Esophagus squamous epithelium (tissue), 5 donors: Measurements from ENCODE around the gene INSRR. TPM values are rescaled to one million over a fixed set of nuclear protein-coding genes. Genes with fewer than 3 reads are reported as not detected.

ENCODE experiments used
- DNase-seq: peaks from one replicate; lab custom pipeline; 2025; lab: John Stamatoyannopoulos, UW
- H3K27ac ChIP-seq, 4 donors: fragments of 200-600 bp; sonication (generic); one replicate each; pipeline ENCODE4 v1.5.1; 2016 to 2019; ENCODE audit warnings: mild to moderate bottlenecking in 1 of 4
- H3K27me3 ChIP-seq, 4 donors: fragments of 200-600 bp; sonication (generic); 1 replicate in 3 of 4; 2 replicates in 1 of 4; pipeline versions ENCODE4 v1.5.1 to v1.6.0; 2017 to 2021; ENCODE audit warnings: antibody characterized with exemption in 1 of 4
- H3K36me3 ChIP-seq, 3 donors: fragments of 200-600 bp; sonication (generic); one replicate each; pipeline ENCODE4 v1.5.1; 2016 to 2019
- H3K4me1 ChIP-seq, 3 donors: fragments of 200-600 bp; sonication (generic); one replicate each; pipeline ENCODE4 v1.5.1; 2017 to 2019
- H3K4me3 ChIP-seq, 4 donors: fragments of 200-600 bp; sonication (generic); 1 replicate in 3 of 4; 2 replicates in 1 of 4; pipeline ENCODE4 v1.5.1; 2016 to 2019; ENCODE audit warnings: mild to moderate bottlenecking in 2 of 4, moderate library complexity in 1 of 4
- H3K9me3 ChIP-seq, 3 donors: fragments of 200-600 bp; sonication (generic); one replicate each; pipeline ENCODE4 v1.5.1; 2016 to 2019
- CTCF ChIP-seq, 6 experiments: fragments of 450-650 bp in 4 of 6; fragments of 200-600 bp in 2 of 6; sonication (generic) in 2 of 6; IDR thresholded peaks; one replicate each; pipeline ENCODE4 v1.5.1; 2016 to 2019; ENCODE audit warnings: antibody characterized with exemption in 6 of 6, mild to moderate bottlenecking in 4 of 6, moderate library complexity in 4 of 6
- POLR2A ChIP-seq, 4 donors: fragments of 450-650 bp; IDR thresholded peaks; one replicate each; pipeline ENCODE4 v1.6.1; 2017; ENCODE audit warnings: antibody characterized with exemption in 4 of 4, mild to moderate bottlenecking in 4 of 4, moderate library complexity in 3 of 4
- WGBS, 2 donors: methylation state at CpG; one replicate each; pipeline ENCODE4 v1.1.5; 2018; 5-methylcytosine and 5-hydroxymethylcytosine counted together
- intact Hi-C: fragments of 100-400 bp; cut with DNase I; formaldehyde crosslinking; loops from one replicate; pipeline ENCODE4 v1.15.0; 2022
- total RNA-seq, 4 donors: library from RNA; depleted of rRNA; stranded (reverse); fragments of >200 nt; gene quantifications; one replicate each; pipeline ENCODE4 v1.1.0, GENCODE V29; 2016
- donor health status: DM: yes; HTN: yes; CAD: no.

Gene INSRR
- total RNA-seq, 4 donors from 2014 or later, result not detected

DNA sequence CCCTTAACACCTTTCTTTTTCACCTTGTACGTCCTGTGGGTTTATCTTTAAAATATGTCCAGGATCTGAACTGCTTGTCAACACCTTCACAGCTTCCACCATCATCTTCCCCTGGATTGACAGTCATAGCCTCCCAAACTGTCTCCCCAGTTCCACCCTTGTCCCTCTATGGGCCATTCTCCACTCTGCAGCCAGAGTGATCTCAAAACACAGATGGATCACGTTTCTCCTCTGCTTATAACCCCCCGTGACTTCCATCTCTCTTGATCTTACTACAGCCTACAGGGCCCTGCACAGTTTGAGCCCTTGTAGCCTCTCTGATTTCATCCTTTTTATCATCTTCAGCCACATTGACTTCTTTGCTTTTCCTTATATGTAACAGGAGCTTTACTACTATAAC is 4.3 kb downstream of the INSRR start:
- 47 to 64% methylated on average over 3 of the region's 3 CpGs for WGBS, 2 donors
- TF ChIP-seq POLR2A (IDR thresholded peaks at IDR 0.05) (no peak), CTCF (IDR thresholded peaks at IDR 0.05) (no peak)
- no peak overlapping the region for H3K4me3 ChIP-seq
- no peaks in the 10 kb centered on the region for H3K9me3 ChIP-seq
- DNase-seq, result no peak
- no peak overlapping the region for H3K27ac ChIP-seq
- peaks cover 0 to 77% (median 3%) of the 10 kb centered on the region in 4 donors for H3K27me3 ChIP-seq
- intact Hi-C loops, result no loop called here
- H3K4me1 ChIP-seq, result peaks cover 9 to 24% (median 12%) of the 10 kb centered on the region in 3 donors
- no peaks in the 10 kb centered on the region for H3K36me3 ChIP-seq

DNA sequence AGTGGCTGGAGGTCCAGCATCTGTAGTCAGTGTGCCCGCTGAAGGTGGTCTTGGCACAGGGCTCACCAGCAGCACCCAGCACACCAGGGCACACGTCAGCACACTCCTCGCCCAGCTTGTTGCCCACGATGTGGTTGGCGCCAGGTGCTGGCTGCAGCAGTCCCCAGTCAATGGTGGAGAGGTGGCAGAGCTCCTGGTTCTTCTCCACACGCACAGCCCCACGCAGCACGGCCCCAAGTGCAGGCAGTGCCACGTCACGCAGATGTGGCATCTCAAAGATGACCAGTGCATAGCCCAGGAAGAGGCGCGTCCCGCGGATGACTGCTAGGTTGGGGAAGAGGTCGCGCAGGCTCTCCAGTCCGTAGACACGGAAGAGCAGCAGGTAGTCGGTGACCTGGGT is 5.2 kb downstream of the INSRR start:
- DNase-seq, result no peak
- no peak overlapping the region for H3K4me3 ChIP-seq
- TF ChIP-seq CTCF (IDR thresholded peaks at IDR 0.05) (no peak), POLR2A (IDR thresholded peaks at IDR 0.05) (no peak)
- 96 to 97% methylated on average over 5 to 10 of the region's 19 CpGs for WGBS, 2 donors
- no peaks in the 10 kb centered on the region for H3K9me3 ChIP-seq
- peaks cover 0 to 77% (median 4%) of the 10 kb centered on the region in 4 donors for H3K27me3 ChIP-seq
- peaks cover under 1 to 20% (median 3%) of the 10 kb centered on the region in 3 donors for H3K4me1 ChIP-seq
- intact Hi-C loops, result no loop called here
- no peak overlapping the region for H3K27ac ChIP-seq
- H3K36me3 ChIP-seq, result no peaks in the 10 kb centered on the region

DNA sequence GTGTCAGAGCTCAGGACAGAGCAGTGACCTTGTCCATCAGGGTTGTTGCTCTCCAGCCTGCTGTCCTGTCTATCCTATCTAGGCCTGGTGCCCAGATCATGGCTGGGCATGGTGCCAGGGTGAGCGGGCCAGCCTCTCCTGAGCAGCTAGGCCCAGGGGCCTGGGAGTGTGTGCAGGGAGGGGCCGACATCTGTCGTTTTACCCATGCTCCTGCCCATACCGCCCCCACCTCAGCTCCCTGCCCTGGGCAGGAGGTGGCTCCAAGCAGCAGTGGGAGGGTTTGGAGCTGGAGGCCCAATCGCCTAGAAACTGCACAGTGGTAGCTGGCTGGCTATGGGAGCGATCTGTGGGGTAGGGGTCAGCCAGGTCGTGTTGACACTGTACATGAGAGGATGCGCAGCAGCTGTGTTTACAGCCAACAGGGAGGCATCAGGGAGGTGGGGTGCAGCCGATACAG is 6.5 kb downstream of the INSRR start:
- H3K27me3 ChIP-seq, result peaks cover 0 to 77% (median 3%) of the 10 kb centered on the region in 4 donors
- H3K27ac ChIP-seq, result no peak overlapping the region
- H3K36me3 ChIP-seq, result no peaks in the 10 kb centered on the region
- H3K9me3 ChIP-seq, result no peaks in the 10 kb centered on the region
- intact Hi-C loops, result no loop called here
- DNase-seq, result no peak
- peaks cover 0 to 22% (median 0%) of the 10 kb centered on the region in 3 donors for H3K4me1 ChIP-seq
- H3K4me3 ChIP-seq, result no peak overlapping the region
- WGBS, 2 donors, result 50 to 64% methylated on average over 1 to 3 of the region's 9 CpGs
- TF ChIP-seq CTCF (IDR thresholded peaks at IDR 0.05) (no peak), POLR2A (IDR thresholded peaks at IDR 0.05) (no peak)

- H3K4me3 ChIP-seq, result no peak overlapping the region
- TF ChIP-seq CTCF (IDR thresholded peaks at IDR 0.05) (no peak), POLR2A (IDR thresholded peaks at IDR 0.05) (no peak)
- no peaks in the 10 kb centered on the region for H3K9me3 ChIP-seq
- intact Hi-C loops, result no loop called here
- H3K36me3 ChIP-seq, result no peaks in the 10 kb centered on the region
- DNase-seq, result no peak
- H3K27ac ChIP-seq, result no peak overlapping the region
- H3K4me1 ChIP-seq, result peaks cover 0 to 22% (median 0%) of the 10 kb centered on the region in 3 donors
- 62 to 71% methylated on average over 4 to 7 of the region's 17 CpGs for WGBS, 2 donors
- peaks cover 0 to 77% (median 5%) of the 10 kb centered on the region in 4 donors for H3K27me3 ChIP-seq
Observed at GRCh38 chr1:156851779-156852417, 7.0 kb downstream of the INSRR start.

- no CpG with 5 or more reads among the region's 23 CpGs for WGBS, 2 donors
- H3K27me3 ChIP-seq, result peaks cover 0 to 92% (median 9%) of the 10 kb centered on the region in 4 donors
- intact Hi-C loops, result no loop called here
- H3K4me1 ChIP-seq, result peaks cover 0 to 34% (median 6%) of the 10 kb centered on the region in 3 donors
- no peak for TF ChIP-seq POLR2A (IDR thresholded peaks at IDR 0.05)
- no peak for TF ChIP-seq CTCF (IDR thresholded peaks at IDR 0.05)
- H3K27ac ChIP-seq, result no peak overlapping the region
- no peaks in the 10 kb centered on the region for H3K9me3 ChIP-seq
- no peak overlapping the region for H3K4me3 ChIP-seq
- H3K36me3 ChIP-seq, result no peaks in the 10 kb centered on the region
- DNase-seq, result no peak
Observed at GRCh38 chr1:156849151-156849496, 9.8 kb downstream of the INSRR start.
